Astrocyte (in vitro differentiated cells and primary cell): ENCODE results near the gene NCOA3. TPM values are rescaled to one million over a fixed set of nuclear protein-coding genes. Genes with fewer than 3 reads are reported as not detected.

ENCODE experiments used
- DNase-seq: peaks from one replicate; pipeline ENCODE4 v3.0.0-alpha.2; 2010; ENCODE audit warnings: low read depth
- FAIRE-seq: peaks from 2 replicates; lab custom pipeline; 2011; peaks lifted over from hg19 to GRCh38; lab: Jason Lieb, UNC
- H2AFZ ChIP-seq: 2 replicates; pipeline ENCODE4 v1.6.0; 2012; ENCODE audit warnings: low read depth, low read length, inconsistent platforms
- H3K27ac ChIP-seq: 2 replicates; pipeline ENCODE4 v1.5.1; 2011; ENCODE audit warnings: low read depth, low read length, inconsistent platforms
- H3K27me3 ChIP-seq: 2 replicates; pipeline ENCODE4 v1.6.0; 2011; ENCODE audit warnings: low read length, inconsistent platforms; ENCODE audit not compliant: insufficient read depth
- H3K36me3 ChIP-seq: 2 replicates; pipeline ENCODE4 v1.5.1; 2011; ENCODE audit warnings: low read length, inconsistent platforms; ENCODE audit not compliant: insufficient read depth
- H3K4me1 ChIP-seq: 2 replicates; pipeline ENCODE4 v1.5.1; 2011; ENCODE audit warnings: low read length, inconsistent platforms; ENCODE audit not compliant: insufficient read depth
- H3K4me2 ChIP-seq: 2 replicates; pipeline ENCODE4 v1.6.0; 2012; ENCODE audit warnings: low read length, inconsistent platforms
- H3K4me3 ChIP-seq: 2 replicates; pipeline ENCODE4 v1.5.1; 2011; ENCODE audit warnings: low read depth, mild to moderate bottlenecking, low read length, inconsistent platforms; ENCODE audit not compliant: insufficient read depth
- H3K79me2 ChIP-seq: 2 replicates; pipeline ENCODE4 v1.6.0; 2012; ENCODE audit warnings: mild to moderate bottlenecking, low read length, inconsistent platforms; ENCODE audit not compliant: insufficient read depth
- H3K9ac ChIP-seq: 2 replicates; pipeline ENCODE4 v1.6.0; 2012; ENCODE audit warnings: mild to moderate bottlenecking, low read length, inconsistent platforms
- H3K9me3 ChIP-seq: 2 replicates; pipeline ENCODE4 v1.5.1; 2012; ENCODE audit warnings: low read depth, mild to moderate bottlenecking, low read length, inconsistent platforms; ENCODE audit not compliant: insufficient read depth
- H4K20me1 ChIP-seq: 2 replicates; pipeline ENCODE4 v1.6.0; 2012; ENCODE audit warnings: low read length, inconsistent platforms; ENCODE audit not compliant: insufficient read depth
- H3K27ac Mint-ChIP-seq: one replicate; pipeline ENCODE4 v1.8.0; 2021; ENCODE audit warnings: mild to moderate bottlenecking, mixed read lengths; ENCODE audit not compliant: unreplicated experiment
- H3K27me3 Mint-ChIP-seq: one replicate; pipeline ENCODE4 v1.8.0; 2021; ENCODE audit warnings: low read depth, mixed read lengths; ENCODE audit not compliant: unreplicated experiment
- H3K36me3 Mint-ChIP-seq: one replicate; pipeline ENCODE4 v1.8.0; 2021; ENCODE audit warnings: low read depth, mixed read lengths; ENCODE audit not compliant: unreplicated experiment
- H3K4me1 Mint-ChIP-seq: one replicate; pipeline ENCODE4 v1.8.0; 2021; ENCODE audit warnings: low read depth, mixed read lengths; ENCODE audit not compliant: unreplicated experiment
- H3K4me3 Mint-ChIP-seq: one replicate; pipeline ENCODE4 v1.8.0; 2021; ENCODE audit warnings: mild to moderate bottlenecking, moderate library complexity, mixed read lengths; ENCODE audit not compliant: unreplicated experiment
- H3K9me3 Mint-ChIP-seq: one replicate; pipeline ENCODE4 v1.8.0; 2021; ENCODE audit warnings: mild to moderate bottlenecking, mixed read lengths; ENCODE audit not compliant: unreplicated experiment
- CTCF ChIP-seq: IDR thresholded peaks from 2 replicates; pipeline ENCODE4 v1.5.1; 2011; ENCODE audit warnings: low read depth, mild to moderate bottlenecking, inconsistent platforms, low read length, moderate library complexity; ENCODE audit not compliant: insufficient read depth
- EZH2 ChIP-seq: IDR thresholded peaks from 2 replicates; pipeline ENCODE4 v1.6.1; 2012; ENCODE audit warnings: mild to moderate bottlenecking, low read length, inconsistent platforms; ENCODE audit not compliant: insufficient read depth
- total RNA-seq: library from RNA; stranded (reverse); gene quantifications from 2 replicates; pipeline ENCODE4 v1.2.1, GENCODE V29; 2021

NCOA3 gene
- total RNA-seq, 1 donor from 2014 or later: 30.5 TPM

GRCh38 chr20:47531458-47531857 lies 29.8 kb downstream of the NCOA3 start:
- no peak for TF ChIP-seq CTCF
- no peak for TF ChIP-seq EZH2
- Mint-ChIP-seq H3K4me3 (peak overlapping the region; percentile 6), H3K27ac (no peak overlapping the region), H3K4me1 (no peaks in the 10 kb centered on the region), H3K27me3 (no peaks in the 10 kb centered on the region), H3K36me3 (peaks cover 13% of the 10 kb centered on the region), H3K9me3 (peaks cover 9% of the 10 kb centered on the region)
- FAIRE-seq (no peak), DNase-seq (no peak)
- no peaks in the 10 kb centered on the region for H3K4me1 ChIP-seq
- no peak overlapping the region for H3K4me3 ChIP-seq
- H4K20me1 ChIP-seq: peaks cover 71% of the 10 kb centered on the region
- no peak overlapping the region for H2AFZ ChIP-seq
- no peak overlapping the region for H3K4me2 ChIP-seq
- peaks cover 82% of the 10 kb centered on the region for H3K79me2 ChIP-seq
- no peaks in the 10 kb centered on the region for H3K36me3 ChIP-seq
- H3K9ac ChIP-seq: no peak overlapping the region
- H3K9me3 ChIP-seq: no peaks in the 10 kb centered on the region
- H3K27me3 ChIP-seq: no peaks in the 10 kb centered on the region
- H3K27ac ChIP-seq: no peak overlapping the region

GRCh38 chr20:47532002-47532401 lies 30.3 kb downstream of the NCOA3 start:
- H3K9me3 Mint-ChIP-seq: peaks cover 8% of the 10 kb centered on the region
- peaks cover 74% of the 10 kb centered on the region for H4K20me1 ChIP-seq

More at GRCh38 chr20:47532002-47532401, 30.3 kb downstream of the NCOA3 start:
- H3K4me3 ChIP-seq: no peak overlapping the region
- Mint-ChIP-seq H3K4me3 (no peak overlapping the region), H3K4me1 (no peaks in the 10 kb centered on the region), H3K27me3 (no peaks in the 10 kb centered on the region), H3K27ac (no peak overlapping the region), H3K36me3 (peaks cover 12% of the 10 kb centered on the region)
- FAIRE-seq (no peak), DNase-seq (no peak)
- H3K4me1 ChIP-seq: no peaks in the 10 kb centered on the region
- no peaks in the 10 kb centered on the region for H3K27me3 ChIP-seq
- no peak overlapping the region for H2AFZ ChIP-seq
- TF ChIP-seq EZH2: no peak
- no peak for TF ChIP-seq CTCF
- no peak overlapping the region for H3K27ac ChIP-seq
- H3K79me2 ChIP-seq: peaks cover 81% of the 10 kb centered on the region
- no peaks in the 10 kb centered on the region for H3K36me3 ChIP-seq
- no peak overlapping the region for H3K4me2 ChIP-seq
- no peak overlapping the region for H3K9ac ChIP-seq
- H3K9me3 ChIP-seq: no peaks in the 10 kb centered on the region
